Measurements from ENCODE around the gene NINJ2. TPM values are rescaled to one million over a fixed set of nuclear protein-coding genes. Genes with fewer than 3 reads are reported as not detected.
"Not testable (repeated sequence)": the region's sequence is repeated elsewhere in the genome, so short reads cannot be mapped to it uniquely, and the experiment has no call there.

NINJ2 gene
- total RNA-seq, 1 donor from 2014 or later = 18.5 TPM

DNA sequence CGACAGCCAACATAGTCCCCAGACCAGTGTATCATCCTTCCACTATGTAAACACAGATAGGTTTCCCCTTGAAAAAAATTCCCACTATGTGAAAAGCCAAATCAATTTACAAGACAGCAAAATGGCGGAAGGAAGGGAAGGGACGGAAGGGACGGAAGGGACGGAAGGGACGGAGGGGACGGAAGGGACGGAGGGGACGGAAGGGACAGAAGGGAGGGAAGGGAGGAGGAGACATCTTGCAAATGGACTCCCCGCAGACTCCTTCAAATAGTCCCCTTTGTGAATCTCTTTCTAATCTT, 75.3 kb downstream of the NINJ2 start:
- DNase-seq (ENCODE audit: low spot score) = no peak

DNA sequence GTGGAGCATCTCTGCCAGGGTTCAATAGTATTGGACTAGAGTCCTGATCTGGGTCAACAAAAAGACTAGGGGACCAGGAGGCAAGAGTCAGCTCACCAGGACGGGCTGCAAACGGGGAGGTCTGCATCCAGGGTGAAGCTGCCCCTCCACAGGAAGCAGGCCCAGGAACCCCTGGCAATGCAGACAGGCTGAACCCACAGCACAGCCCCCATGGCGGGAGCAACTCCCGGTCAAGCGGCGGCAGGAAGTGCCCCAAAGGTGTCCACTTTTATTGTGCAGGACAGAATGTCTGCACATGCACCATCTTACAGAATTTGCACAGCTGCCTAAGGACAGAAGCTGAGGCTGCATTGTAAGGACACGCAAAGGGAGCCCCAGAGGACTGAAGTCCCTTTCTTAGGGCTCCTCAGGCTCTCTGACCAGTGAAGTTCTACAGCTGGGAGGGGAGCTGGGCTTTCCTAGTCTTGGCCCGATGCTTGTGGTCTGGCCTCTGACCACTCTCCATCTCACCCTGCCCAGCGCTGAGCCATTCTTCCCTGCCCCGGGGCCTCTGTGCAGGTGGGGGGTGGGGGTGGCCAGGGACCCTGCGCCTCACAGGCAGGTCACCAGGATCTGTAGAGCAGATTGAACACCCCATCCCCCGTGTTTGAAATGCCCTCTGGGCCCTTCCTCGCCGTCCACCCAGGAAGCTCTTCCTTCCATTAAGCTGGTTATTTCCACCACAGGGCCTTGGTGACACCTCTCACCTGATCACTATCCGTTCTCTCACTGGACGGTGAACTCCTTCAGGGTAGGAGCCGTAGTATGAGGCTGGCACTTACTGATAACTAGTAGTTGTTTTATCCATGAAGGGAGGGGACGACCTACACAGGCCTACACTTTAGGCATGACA, 75.9 kb downstream of the NINJ2 start:
- no peak for DNase-seq (ENCODE audit: low spot score)

DNA sequence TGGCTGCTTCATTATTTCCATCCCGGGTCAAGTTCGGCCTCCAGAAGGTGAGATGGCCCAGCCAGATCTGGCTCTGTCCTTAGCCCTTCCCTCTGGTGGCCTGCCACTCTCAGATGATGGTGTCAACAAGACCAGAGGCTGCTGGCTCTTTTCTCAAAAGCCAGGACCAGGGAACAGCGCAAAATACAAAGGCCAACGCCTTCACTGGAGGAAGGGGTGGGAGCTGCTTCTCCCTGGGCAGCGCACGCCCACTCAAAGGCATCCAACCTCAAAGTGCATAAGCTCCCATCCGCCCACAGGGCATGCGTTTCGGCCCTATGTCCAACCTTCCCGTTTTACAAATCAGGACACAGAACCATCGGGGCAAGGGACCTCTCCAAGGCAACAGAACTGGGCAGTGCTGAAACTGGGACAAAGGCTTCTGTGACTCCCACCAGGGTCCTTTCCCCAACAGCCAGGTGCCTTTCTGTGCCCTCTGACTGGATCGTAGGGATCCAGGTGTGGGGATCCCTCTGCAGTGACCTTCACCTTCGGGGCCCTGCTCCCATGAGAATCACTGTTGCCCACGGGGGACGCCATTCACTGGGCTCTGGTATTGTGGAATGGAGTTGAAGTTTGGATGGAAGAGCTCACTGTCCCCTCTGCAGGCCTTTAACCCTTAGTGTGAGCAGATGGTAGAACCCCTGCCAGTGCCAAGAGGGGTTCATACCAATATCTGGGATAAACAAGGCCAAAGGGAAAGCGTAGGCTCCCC, 76.8 kb downstream of the NINJ2 start:
- no peak for DNase-seq (ENCODE audit: low spot score)

DNA sequence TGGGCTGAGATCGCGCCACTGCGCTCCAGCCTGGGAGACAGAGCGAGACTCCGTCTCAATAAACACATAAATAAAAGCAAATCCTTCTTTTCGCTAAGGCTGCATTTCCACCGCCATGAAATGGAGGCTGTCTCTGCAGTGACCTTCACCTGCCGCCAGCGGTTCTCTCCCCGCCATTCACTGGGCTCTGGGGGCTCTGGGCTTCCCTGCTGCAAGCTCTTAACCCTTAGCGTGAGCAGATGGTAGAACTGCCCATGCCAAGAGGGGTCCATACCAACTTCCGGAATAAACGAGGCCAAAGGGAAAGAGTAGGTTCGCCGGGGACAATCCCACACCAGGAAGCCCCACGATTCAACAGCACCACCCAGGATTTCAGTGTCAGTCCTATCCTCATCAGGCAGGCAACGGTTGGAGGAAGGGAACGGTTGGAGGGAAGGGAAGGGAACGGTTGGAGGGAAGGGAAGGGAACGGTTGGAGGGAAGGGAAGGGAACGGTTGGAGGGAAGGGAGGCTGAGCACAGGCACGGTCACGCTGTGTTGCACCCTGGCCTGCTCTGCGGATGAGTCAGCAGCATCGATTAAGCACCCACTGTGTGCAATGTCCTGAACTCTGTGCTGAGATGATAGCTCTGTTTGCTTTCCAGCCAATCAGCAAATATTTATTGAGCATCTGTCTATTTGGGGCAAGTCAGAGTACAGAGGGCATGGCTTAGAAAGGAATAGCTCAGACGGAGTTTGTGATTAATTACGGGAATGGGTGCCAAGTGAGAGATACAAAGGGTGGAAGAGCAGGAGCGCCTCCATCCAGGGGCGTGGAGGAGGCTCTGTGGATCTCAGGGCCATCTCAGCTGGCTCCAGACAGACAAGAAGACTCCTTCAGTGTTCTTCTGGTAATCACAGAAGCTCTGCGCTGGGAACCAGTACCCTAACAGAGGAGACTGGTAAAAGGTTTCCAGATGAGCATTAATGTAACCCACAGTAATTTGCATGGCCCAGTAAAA, 77.9 kb downstream of the NINJ2 start:
- no peak for DNase-seq (ENCODE audit: low spot score)

DNA sequence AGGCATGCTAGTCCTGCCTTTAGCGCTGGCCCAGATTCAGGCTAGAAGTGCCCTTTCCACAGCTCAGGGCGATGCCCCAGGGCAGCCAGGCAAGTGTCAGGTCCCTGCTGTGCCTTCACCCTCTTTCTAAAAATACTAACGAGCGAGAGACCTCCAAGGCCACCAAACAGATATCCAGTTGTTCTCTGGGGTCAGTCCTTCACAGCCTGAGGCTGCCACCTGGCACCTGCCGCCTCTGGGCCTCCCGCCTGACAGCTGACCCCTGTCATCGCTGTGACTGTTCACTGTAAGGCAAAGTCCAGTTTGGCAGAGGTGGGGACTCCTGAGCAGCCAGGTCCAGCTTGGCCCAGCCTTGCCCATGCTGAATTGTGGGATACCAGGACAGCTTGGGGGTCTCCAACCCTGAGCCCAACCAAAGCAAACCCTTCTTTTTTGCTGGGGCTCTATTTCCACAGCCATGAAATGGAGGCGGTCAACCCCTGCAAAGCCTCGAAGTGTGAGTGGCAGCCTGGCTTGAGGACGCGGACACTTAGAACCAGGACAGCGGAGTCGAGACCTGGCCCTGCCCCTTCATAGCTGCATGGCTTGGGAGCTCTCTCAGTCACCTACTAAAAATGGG, 79.9 kb downstream of the NINJ2 start:
- no peak for DNase-seq (ENCODE audit: low spot score)

DNA sequence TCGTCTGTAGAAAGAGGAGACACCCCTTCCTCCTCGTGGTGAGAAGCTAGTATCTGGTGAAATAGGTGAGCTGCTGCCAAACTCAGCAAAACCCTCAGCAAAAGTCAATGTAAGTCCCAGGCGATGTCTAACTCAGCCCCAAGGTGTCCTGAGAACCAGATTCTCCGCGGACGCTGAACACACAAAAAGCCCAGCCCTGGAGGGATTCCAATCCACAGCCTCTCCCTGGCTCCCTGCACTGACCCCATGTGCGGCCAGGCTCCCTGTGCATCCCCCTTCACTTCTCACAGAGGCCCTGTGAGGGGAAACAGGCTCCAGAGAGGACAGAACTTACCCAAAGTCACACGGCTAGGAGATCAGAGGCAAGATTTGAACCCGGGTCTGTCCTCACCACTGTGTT, 81.5 kb downstream of the NINJ2 start:
- no peak for DNase-seq (ENCODE audit: low spot score)

DNA sequence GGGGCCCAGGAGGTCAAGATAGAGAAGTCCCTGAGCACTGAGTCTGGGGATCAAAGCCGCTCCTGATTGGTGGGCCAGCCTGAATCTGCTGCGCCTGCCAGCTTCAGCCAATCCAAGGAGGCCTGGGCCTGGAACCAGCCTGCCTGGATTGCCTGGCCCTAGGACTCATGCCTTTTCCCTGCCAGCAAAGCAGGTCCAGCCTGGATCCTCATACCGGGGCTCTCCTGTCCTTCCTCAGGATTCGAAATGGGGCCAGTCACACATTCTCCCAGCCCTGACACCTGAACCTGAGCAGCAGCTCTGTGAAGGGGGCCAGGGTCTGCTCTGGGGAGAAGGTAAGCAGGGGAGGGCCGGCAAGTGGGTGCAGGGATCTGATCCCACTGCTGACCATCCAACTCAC, 81.9 kb downstream of the NINJ2 start:
- DNase-seq (ENCODE audit: low spot score) = peak; percentile 69

DNA sequence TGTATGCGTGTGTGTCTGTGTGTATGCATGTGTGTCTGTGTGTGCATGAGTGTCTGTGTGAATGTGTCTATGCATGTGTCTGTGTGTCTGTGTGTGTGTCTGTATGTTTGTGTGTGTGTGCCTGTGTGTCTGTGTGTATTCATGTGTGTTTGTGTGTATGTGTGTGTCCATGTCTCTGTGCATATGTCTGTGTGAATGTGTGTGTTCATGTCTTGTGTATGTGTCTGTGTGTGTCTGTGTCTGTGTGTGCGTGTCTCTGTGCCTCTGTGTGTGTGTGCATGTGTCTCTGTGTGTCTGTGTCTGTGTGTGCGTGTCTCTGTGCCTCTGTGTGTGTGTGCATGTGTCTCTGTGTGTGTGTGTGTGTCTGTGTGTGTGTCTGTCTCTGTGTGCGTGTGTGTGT, 82.4 kb downstream of the NINJ2 start:
- no peak for DNase-seq (ENCODE audit: low spot score)

DNA sequence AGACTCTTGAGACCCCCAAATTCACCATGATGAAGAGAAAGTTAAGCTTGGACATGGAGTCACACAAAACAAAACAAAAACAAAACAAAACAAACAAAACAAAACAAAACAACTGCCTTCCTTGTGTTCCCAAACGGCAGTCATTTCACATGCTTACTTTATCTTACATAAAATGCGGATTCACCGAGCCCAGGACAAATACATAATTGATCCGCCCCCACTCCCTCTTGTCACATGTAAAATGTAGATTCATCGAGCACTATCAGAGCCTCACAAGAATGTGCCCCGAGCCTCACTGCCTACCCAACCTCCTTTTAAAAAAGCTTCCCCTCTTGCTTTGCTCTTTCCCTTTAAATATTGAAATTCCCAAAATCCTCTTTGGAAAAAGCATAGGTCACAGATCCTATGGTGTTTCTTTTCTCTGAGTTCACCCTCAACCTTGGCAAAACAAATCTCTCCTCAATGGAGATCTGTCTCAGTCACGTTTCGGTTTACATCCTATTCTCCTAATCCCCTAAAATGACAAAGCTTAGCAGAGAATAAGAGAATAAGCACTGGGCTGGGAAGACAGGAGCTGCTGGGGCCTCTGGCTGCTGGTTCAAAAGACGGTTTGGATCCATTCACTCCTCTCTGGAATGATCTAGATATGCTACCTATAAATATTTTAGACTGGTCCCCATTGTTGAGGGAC, 83.7 kb downstream of the NINJ2 start:
- no peak for DNase-seq (ENCODE audit: low spot score)

DNA sequence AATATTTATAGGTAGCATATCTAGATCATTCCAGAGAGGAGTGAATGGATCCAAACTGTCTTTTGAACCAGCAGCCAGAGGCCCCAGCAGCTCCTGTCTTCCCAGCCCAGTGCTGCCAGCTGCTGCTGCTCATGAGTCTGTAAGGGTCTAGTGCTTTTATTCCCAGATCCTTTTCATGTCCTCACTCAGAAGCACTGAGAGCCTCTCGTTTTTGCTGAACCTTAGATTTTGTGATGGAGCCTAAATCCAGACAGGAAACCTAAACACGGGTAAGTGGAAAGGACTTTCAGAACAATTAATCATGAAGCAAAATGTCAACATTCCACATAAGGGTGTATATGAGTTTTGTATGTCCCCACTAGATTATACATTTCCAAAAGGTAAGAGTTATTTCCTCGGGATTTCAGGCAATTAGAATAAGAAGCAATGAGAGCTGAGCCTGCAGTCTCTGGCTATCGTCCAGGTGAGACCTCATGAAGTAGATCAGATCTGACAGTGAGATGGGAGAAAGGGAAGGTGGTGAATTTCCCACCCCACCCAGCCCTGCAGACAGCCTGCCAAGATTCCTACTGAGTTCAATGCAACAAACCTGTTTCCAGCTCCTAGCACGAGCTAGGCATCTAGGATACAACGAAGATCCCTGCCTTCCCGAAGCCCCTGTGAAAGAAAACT, 84.4 kb downstream of the NINJ2 start:
- peak; percentile 16 for DNase-seq (ENCODE audit: low spot score)

DNA sequence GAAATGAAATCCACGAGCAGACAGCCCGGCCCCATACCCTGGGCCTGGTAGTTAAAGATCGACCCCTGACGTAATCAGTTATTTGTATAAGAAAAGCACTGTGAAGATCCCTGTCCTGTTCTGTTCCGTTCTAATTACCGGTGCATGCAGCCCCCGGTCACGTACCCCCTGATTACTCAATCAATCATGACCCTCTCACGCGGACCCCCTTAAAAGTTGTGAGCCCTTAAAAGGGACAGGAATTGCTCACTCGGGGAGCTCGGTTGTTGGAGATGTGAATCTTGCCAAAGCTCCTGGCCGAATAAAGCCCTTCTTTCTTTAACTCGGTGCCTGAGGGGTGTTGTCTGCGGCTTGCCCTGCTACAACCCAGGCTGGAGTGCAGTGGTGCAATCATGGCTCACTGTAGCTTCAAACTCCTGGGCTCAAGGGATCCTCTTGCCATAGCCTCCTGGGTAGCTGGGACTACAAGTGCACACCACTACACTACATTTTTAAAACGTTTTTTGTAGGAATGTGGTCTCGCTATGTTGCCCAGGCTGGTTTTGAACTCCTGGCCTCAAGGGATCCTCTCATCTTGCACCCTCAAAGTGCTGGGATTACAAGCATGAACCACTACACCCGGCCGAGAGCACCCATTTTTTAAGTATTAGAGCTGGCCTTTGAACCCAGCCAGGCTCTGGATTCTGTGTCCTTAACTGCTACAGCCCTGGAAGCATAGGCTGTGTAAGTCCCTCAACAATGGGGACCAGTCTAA, 85.1 kb downstream of the NINJ2 start:
- DNase-seq (ENCODE audit: low spot score) = not testable (repeated sequence)

DNA sequence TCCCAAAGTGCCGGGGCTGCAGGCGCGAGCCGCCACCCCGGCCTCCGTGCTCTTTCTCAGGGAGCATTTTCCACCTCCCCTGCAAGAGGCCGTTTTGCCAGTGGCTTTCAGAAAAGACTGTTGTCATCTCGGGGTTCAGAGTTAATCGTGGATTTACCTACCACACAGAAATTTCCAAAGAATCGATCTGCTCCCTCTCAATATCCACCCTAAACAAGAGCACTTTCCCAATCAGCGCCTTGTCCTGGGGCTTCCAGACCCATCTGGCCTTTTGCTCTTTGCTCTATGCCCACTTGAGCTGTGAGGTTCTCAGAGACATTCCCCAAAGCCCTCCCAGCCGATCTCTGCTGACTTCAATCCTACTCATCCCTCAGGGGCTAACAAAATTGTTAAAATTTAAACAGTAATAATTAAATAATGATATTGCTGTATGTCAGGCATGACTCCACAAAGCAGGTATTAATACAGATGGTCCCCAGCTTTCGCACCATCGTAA, 86.6 kb downstream of the NINJ2 start:
- DNase-seq (ENCODE audit: low spot score) = no peak

DNA sequence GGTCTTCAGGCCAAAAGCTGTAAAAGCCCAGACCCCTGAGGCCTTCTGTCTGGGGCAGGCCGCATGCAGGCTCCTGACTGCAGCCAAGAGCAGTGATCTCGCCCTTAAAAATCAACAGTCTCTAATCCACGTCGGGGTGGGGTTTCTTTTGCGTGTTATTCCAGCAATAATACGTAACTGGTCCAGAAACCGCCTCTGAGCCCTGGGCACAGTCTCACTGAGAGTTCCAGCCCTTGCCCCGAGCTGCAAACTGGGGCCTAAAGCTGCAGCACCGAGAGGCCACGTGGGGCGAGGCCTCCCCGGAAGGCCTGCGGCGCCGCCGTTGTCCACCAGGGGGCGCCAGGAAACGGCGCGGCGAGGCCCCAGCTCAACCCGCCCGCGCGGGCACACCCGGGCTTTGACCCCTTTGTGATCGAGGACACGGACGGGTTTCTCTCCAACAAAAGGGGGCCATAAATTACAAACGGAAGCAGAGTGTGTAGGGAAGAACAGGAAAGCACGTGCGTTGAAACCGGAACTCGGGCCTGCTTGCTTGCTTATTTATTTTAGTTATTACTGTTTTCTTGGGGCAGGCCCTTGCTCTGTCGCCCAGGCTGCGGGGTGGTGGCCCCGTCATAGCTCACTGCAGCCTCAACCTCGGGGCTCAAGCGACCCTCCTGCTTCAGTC, 87.2 kb downstream of the NINJ2 start:
- DNase-seq (ENCODE audit: low spot score) = peak; percentile 95

DNA sequence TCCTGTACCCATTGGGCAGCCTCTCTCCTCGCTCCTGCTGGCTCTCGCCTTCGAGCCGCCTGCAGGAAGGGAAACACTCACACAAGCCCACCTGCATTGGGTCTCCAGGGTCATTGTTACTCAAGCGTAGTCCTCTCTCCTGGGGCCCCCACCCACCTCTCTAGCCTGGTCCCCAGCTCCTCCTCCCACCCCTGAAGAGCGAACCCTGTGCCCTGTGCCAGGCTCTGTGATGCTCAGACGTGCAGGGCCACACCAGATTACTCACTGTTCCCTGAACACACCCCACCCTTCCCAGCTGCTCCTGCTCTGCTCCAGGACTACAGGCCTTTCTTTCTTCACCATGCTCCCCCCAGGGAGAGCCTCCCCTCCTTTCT, 88.1 kb downstream of the NINJ2 start:
- DNase-seq (ENCODE audit: low spot score) = no peak

DNA sequence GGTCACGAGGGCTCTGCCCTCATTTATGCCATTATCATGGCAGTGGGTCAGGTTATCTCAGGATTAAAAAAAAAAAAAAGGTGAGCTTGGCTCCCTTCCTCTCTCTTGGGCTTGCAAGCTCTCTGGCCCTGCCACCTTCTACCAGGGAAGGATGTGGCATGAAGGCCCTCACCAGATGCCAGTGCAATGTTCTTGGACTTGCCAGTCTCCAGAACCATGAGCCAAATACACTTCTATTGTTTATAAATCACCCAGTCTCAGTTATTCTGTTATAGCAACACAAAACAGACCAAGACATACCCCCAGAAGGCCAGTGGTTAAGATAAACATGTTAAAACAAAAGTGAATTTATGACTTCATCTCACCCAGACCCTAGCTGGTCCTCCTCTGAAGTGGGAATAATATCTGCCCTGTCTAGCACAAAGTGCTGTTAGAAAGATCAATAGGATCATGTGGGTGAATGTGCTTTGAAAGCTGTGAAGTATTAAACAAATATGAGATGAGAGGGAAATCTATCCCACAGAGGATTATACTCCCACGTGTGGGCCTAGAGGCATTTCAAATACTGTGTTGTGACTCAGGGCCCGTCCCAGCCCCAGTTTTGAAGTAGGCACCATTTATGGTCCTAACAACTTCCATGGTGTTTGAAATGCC, 88.6 kb downstream of the NINJ2 start:
- no peak for DNase-seq (ENCODE audit: low spot score)

DNA sequence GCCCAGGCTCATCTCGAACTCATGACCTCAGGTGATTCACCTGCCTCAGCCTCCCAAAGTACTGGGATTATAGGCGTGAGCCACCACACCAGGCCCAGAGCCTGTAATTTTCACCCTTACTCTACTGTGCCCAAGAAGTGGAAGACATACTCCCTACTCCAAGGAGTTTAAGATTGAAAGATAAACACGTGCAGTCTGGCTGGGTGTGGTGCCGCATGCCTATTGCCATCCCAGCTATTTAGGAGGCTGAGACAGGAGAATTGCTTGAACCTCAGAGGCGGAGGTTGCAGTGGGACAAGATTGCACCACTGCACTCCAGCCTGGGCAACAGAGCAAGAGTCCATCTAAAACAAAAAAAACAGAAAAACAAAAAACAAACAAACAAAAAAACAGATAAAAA, 90.0 kb downstream of the NINJ2 start:
- no peak for DNase-seq (ENCODE audit: low spot score)

DNA sequence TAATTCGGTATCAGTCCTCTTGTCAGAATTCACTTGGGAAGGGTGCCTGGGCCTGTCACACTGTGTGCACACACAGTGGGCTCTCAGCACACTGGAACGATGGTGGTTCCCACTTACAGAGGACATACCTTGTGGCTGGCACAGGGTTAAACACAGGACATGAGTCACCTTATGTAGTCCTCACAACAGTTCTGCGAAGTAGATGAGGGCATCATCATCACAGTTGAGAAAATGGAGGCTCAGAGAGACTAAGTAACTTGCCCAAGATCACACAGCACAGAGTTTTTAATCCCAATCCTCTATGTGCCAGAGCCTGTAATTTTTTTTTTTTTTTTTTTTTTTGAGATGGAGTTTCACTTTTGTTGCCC, 90.7 kb downstream of the NINJ2 start:
- no peak for DNase-seq (ENCODE audit: low spot score)
